ENCODE data around the gene ZNF831. TPM values are rescaled to one million over a fixed set of nuclear protein-coding genes. Genes with fewer than 3 reads are reported as not detected.

ZNF831 gene
- total RNA-seq, 4 donors from 2014 or later: 0.05 to 0.07 TPM; not detected in 2

GRCh38 chr20:59191036-59191755 is 27.6 kb downstream of the ZNF831 start:
- Histone ChIP-seq H3K9me3 (no peaks in the 10 kb centered on the region), H3K27me3 (peaks cover 0 to 9% (median 0%) of the 10 kb centered on the region in 3 donors), H3K4me1 (no peaks in the 10 kb centered on the region), H3K36me3 (no peaks in the 10 kb centered on the region), H3K4me3 (no peak overlapping the region), H3K27ac (no peak overlapping the region)
- intact Hi-C loops (cut with DNase I; ENCODE audit: low total_unique reads) (no loop called here), in situ Hi-C loops (cut with MboI; ENCODE audit: low sequenced_read_pairs in 4 of 4) (no loop called here)
- ATAC-seq (no peak), DNase-seq (no peak)
- TF ChIP-seq, protein P1, sequence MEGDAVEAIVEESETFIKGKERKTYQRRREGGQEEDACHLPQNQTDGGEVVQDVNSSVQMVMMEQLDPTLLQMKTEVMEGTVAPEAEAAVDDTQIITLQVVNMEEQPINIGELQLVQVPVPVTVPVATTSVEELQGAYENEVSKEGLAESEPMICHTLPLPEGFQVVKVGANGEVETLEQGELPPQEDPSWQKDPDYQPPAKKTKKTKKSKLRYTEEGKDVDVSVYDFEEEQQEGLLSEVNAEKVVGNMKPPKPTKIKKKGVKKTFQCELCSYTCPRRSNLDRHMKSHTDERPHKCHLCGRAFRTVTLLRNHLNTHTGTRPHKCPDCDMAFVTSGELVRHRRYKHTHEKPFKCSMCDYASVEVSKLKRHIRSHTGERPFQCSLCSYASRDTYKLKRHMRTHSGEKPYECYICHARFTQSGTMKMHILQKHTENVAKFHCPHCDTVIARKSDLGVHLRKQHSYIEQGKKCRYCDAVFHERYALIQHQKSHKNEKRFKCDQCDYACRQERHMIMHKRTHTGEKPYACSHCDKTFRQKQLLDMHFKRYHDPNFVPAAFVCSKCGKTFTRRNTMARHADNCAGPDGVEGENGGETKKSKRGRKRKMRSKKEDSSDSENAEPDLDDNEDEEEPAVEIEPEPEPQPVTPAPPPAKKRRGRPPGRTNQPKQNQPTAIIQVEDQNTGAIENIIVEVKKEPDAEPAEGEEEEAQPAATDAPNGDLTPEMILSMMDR (IDR thresholded peaks at IDR 0.05 in 4 of 5, conservative IDR thresholded peaks at IDR 0.05 in 1 of 5): no peak
- TF ChIP-seq POLR2A (IDR thresholded peaks at IDR 0.05): no peak

DNA sequence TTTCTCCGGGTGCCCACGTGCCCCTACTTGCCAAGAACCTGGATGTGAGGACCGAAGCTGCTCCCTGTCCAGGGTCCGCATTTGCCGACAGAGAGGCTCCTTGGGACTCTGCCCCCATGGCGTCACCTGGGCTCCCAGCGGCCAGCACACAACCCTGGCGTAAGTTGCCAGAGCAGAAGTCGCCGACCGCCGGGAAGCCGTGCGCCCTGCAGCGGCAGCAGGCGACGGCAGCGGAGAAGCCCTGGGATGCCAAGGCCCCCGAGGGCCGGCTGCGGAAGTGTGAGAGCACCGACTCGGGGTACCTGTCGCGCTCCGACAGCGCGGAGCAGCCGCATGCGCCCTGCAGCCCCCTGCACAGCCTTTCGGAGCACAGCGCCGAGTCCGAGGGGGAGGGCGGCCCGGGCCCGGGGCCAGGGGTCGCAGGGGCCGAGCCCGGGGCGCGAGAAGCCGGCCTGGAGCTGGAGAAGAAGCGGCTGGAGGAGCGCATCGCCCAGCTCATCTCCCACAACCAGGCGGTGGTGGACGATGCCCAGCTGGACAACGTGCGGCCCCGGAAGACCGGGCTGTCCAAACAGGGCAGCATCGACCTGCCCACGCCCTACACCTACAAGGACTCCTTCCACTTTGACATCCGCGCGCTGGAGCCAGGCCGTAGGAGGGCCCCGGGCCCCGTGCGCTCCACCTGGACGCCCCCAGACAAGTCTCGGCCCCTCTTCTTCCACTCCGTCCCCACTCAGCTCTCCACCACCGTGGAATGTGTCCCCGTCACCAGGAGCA is 28.3 kb downstream of the ZNF831 start:
- no peak for ATAC-seq
- Histone ChIP-seq H3K9me3 (no peaks in the 10 kb centered on the region), H3K4me1 (no peaks in the 10 kb centered on the region), H3K27ac (no peak overlapping the region), H3K27me3 (peaks cover 0 to 9% (median 0%) of the 10 kb centered on the region in 3 donors), H3K4me3 (no peak overlapping the region), H3K36me3 (no peaks in the 10 kb centered on the region)
- in situ Hi-C loops (cut with MboI; ENCODE audit: low sequenced_read_pairs in 4 of 4): no loop called here
- intact Hi-C loops (cut with DNase I; ENCODE audit: low total_unique reads): no loop called here
- TF ChIP-seq, protein P1 (IDR thresholded peaks at IDR 0.05 in 4 of 5, conservative IDR thresholded peaks at IDR 0.05 in 1 of 5): no peak
- no peak for TF ChIP-seq POLR2A (IDR thresholded peaks at IDR 0.05)
- DNase-seq: no peak

- intact Hi-C loops (cut with DNase I; ENCODE audit: low total_unique reads): no loop called here
- H3K36me3 ChIP-seq: no peaks in the 10 kb centered on the region
- no peak for ATAC-seq
- in situ Hi-C loops (cut with MboI; ENCODE audit: low sequenced_read_pairs in 4 of 4): no loop called here
- peaks cover 0 to 9% (median 0%) of the 10 kb centered on the region in 3 donors for H3K27me3 ChIP-seq
- no peak overlapping the region for H3K4me3 ChIP-seq
- no peaks in the 10 kb centered on the region for H3K4me1 ChIP-seq
- no peaks in the 10 kb centered on the region for H3K9me3 ChIP-seq
- no peak overlapping the region for H3K27ac ChIP-seq
- TF ChIP-seq, protein P1 (IDR thresholded peaks at IDR 0.05 in 4 of 5, conservative IDR thresholded peaks at IDR 0.05 in 1 of 5): no peak
- no peak for DNase-seq
Measured at GRCh38 chr20:59192533-59192896, 28.9 kb downstream of the ZNF831 start.

- no peak for TF ChIP-seq POLR2A (IDR thresholded peaks at IDR 0.05)
- TF ChIP-seq, protein P1 (IDR thresholded peaks at IDR 0.05 in 4 of 5, conservative IDR thresholded peaks at IDR 0.05 in 1 of 5): no peak
- H3K4me3 ChIP-seq: no peak overlapping the region
- DNase-seq: no peak
- no peaks in the 10 kb centered on the region for H3K4me1 ChIP-seq
- in situ Hi-C loops (cut with MboI; ENCODE audit: low sequenced_read_pairs in 4 of 4): no loop called here
- no peak overlapping the region for H3K27ac ChIP-seq
- no peaks in the 10 kb centered on the region for H3K9me3 ChIP-seq
- H3K27me3 ChIP-seq: peaks cover 0 to 9% (median 0%) of the 10 kb centered on the region in 3 donors
- no peaks in the 10 kb centered on the region for H3K36me3 ChIP-seq
- ATAC-seq: no peak
- intact Hi-C loops (cut with DNase I; ENCODE audit: low total_unique reads): no loop called here
Measured at GRCh38 chr20:59193325-59193724, 29.7 kb downstream of the ZNF831 start.
